GM12878 (cell line): ENCODE results near the gene E2F1. TPM values are rescaled to one million over a fixed set of nuclear protein-coding genes. Genes with fewer than 3 reads are reported as not detected.

Source experiments
- ELK1 ChIP-seq: IDR thresholded peaks from 2 replicates; pipeline ENCODE4 v1.6.1; 2012; ENCODE audit warnings: low read depth, low read length, improper control_type of control experiment
- KAT2A ChIP-seq: conservative IDR thresholded peaks from 2 replicates; pipeline ENCODE4 v1.6.1; 2011; ENCODE audit warnings: low read depth, low read length; ENCODE audit not compliant: control insufficient read depth
- YY1 ChIP-seq: IDR thresholded peaks from 2 replicates; pipeline ENCODE4 v1.6.1; 2011; ENCODE audit warnings: low read depth, mild to moderate bottlenecking, low read length
- ZNF592 ChIP-seq: fragments of 450-650 bp; IDR thresholded peaks from 2 replicates; pipeline ENCODE4 v1.6.1; 2017; ENCODE audit warnings: mild to moderate bottlenecking, moderate library complexity
- polyA plus RNA-seq, 11 experiments: library from polyadenylated mRNA; depleted of rRNA in 4 of 11; unstranded in 6 of 11; stranded (reverse) in 5 of 11; fragments of >200 nt; fragmentation: Nextera tagmentation in 4 of 11; fragmentation: Illumina TruSeq in 1 of 11; extraction: Ambion mirVana in 4 of 11; extraction: Trizol in 1 of 11; gene quantifications; 1 replicate in 1 of 11; 2 replicates in 10 of 11; pipeline versions ENCODE4 v1.2.1 to v1.2.3, GENCODE V29; 2011 to 2016; ENCODE audit warnings: inconsistent platforms in 2 of 11, missing spikeins in 2 of 11, low read depth in 1 of 11
- total RNA-seq, 4 experiments: library from RNA; depleted of rRNA in 3 of 4; stranded (reverse); fragments of >200 nt in 3 of 4; fragmentation: Illumina TruSeq in 1 of 4; extraction: Trizol in 1 of 4; gene quantifications; 2 replicates each; pipeline versions ENCODE4 v1.2.1 to v1.2.3, GENCODE V29; 2013 to 2021

Gene E2F1
- total and polyA plus RNA-seq, 10 of the 15 experiments (the other 5 are each of a cell fraction or from before 2014, with no cell fraction given): 0.29 to 50.2 (median 19.7) TPM

- TF ChIP-seq ZNF592 (no peak), KAT2A (no peak), YY1 (no peak), ELK1 (no peak)
Measured at GRCh38 chr20:33671573-33672288, 14.5 kb downstream of the E2F1 start (continued).
